Subcutaneous adipose tissue (tissue), 4 donors: ENCODE results near the gene ADGRL2. TPM values are rescaled to one million over a fixed set of nuclear protein-coding genes. Genes with fewer than 3 reads are reported as not detected.

Source experiments
- total RNA-seq, 4 donors: library from RNA; depleted of rRNA; stranded (reverse); fragments of >200 nt; gene quantifications; one replicate each; pipeline ENCODE4 v1.1.0, GENCODE V29; 2016
- TF ChIP-seq, protein P1 (sequence below): fragments of 450-650 bp; IDR thresholded peaks from one replicate; pipeline ENCODE4 v1.5.1; 2016; ENCODE audit warnings: low read depth, mild to moderate bottlenecking, control low read depth, antibody characterized with exemption, moderate library complexity

ADGRL2 gene
- total RNA-seq, 4 donors from 2014 or later = 59.7 to 74.2 (median 69.0) TPM

DNA sequence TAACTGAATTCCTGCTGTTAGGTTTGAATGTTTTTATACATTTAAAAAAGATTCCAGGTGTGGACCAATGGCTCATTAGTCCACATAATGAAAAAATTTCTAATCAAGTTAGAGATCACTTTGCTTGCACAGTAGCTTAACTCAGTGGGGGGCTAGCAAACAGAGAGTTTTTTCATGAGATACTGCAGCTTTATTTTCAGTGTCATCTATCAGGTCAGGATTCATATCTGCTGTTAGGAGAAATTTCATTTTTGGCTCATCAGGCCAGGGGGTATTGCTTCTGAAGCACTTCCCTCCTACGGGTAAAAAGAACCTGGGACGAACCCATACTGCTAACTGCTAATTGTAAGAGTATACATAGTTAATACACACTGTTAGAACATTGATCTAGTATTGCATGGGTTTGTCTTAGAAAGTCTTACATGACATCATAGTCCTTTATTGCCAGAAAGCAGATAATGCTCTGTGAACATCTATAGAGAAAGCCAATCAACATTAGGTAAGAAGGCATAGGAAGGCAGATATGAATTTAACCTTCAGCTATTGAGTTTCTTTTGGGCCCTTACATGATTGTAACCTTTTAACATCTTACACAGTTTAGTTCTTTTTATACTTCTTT lies 38.0 kb downstream of the ADGRL2 start:
- TF ChIP-seq, protein P1, sequence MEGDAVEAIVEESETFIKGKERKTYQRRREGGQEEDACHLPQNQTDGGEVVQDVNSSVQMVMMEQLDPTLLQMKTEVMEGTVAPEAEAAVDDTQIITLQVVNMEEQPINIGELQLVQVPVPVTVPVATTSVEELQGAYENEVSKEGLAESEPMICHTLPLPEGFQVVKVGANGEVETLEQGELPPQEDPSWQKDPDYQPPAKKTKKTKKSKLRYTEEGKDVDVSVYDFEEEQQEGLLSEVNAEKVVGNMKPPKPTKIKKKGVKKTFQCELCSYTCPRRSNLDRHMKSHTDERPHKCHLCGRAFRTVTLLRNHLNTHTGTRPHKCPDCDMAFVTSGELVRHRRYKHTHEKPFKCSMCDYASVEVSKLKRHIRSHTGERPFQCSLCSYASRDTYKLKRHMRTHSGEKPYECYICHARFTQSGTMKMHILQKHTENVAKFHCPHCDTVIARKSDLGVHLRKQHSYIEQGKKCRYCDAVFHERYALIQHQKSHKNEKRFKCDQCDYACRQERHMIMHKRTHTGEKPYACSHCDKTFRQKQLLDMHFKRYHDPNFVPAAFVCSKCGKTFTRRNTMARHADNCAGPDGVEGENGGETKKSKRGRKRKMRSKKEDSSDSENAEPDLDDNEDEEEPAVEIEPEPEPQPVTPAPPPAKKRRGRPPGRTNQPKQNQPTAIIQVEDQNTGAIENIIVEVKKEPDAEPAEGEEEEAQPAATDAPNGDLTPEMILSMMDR = no peak

- TF ChIP-seq, protein P1 = no peak
Measured at GRCh38 chr1:81840805-81841204, 40.1 kb downstream of the ADGRL2 start.

- TF ChIP-seq, protein P1 = no peak
Measured at GRCh38 chr1:81841795-81842194, 41.1 kb downstream of the ADGRL2 start.

DNA sequence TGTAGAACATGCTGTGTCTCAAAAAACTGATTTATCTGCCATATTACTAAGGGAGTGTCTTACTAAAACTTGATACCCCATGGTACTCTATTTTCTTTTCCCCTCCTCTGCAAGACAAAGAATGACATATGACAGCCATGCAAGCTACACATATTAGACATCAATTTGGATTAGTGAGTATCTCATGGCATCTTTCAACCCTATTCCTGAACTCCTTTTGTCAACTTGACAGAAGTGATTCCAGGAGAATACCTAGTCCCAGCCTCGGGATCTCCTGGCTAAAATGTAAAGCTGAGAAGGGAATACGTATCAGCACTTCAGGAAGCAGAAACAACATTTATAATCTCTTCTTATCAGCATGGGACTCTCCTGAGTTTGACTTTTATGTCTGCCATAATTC lies 43.7 kb downstream of the ADGRL2 start:
- TF ChIP-seq, protein P1 = no peak

GRCh38 chr1:81846630-81847029 lies 45.9 kb downstream of the ADGRL2 start:
- TF ChIP-seq, protein P1 = no peak

- TF ChIP-seq, protein P1 = no peak
Measured at GRCh38 chr1:81847063-81847462, 46.3 kb downstream of the ADGRL2 start.

DNA sequence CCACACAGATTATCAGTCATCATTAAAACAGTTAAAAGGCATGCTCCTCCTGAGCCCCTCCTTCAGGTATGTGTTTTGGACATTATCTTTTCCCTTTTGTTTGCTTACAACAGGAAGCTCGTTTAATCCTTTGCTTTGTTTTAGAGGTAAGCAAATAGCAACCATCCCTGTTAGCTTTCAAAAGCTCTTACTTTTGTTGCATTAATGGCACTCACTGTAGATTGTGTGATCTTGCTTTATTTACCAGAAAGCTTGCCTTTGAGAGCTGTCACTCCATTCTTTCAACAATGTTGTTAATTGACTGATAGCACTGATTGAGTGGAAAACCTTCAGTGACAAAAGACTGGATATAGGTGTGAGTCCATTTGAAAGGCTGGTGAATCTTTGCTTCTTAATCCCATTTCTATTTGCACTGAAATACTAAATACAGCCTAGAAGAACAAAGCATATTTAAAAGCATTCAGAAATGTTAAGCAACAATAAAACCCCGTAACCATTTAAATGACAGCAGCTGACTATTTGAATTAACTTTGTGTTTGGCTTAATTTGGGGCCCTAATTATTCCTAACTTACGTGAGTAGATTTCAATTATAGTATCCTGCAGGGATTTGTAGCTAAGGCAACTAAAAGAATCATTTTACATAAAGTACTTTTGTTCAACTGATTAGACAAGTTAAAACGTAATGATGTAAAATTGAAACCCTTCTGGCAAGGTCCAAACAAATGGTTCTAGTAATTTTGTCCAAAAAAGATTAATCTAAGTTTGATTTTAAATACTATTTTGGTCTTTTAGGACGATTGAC lies 48.3 kb downstream of the ADGRL2 start:
- TF ChIP-seq, protein P1 = no peak
